Cardiac muscle cell (in vitro differentiated cells and primary cell): ENCODE results near the gene LRIT2. TPM values are rescaled to one million over a fixed set of nuclear protein-coding genes. Genes with fewer than 3 reads are reported as not detected.
"Not testable (repeated sequence)": the region's sequence is repeated elsewhere in the genome, so short reads cannot be mapped to it uniquely, and the experiment has no call there.

Source experiments
- DNase-seq, 2 donors: peaks; one replicate each; pipeline versions ENCODE4 v3.0.0 to v3.0.0-alpha.2; 2010 to 2017; ENCODE audit warnings: low read depth in 1 of 2, low spot score in 1 of 2
- H3K27ac ChIP-seq: fragments of 200-600 bp; sonication (generic); 2 replicates; pipeline ENCODE4 v1.5.1; 2016
- H3K27me3 ChIP-seq: fragments of 200-600 bp; sonication (generic); 2 replicates; pipeline ENCODE4 v1.6.0; 2016; ENCODE audit warnings: control low read depth
- H3K36me3 ChIP-seq: fragments of 200-600 bp; sonication (generic); 2 replicates; pipeline ENCODE4 v1.5.1; 2016; ENCODE audit warnings: control low read depth
- H3K4me1 ChIP-seq: fragments of 200-600 bp; sonication (generic); 2 replicates; pipeline ENCODE4 v1.8.1; 2017; ENCODE audit warnings: low read depth, mild to moderate bottlenecking, mixed run types
- H3K4me3 ChIP-seq: fragments of 200-600 bp; sonication (generic); 2 replicates; pipeline ENCODE4 v1.5.1; 2016; ENCODE audit warnings: mild to moderate bottlenecking
- H3K9me3 ChIP-seq: fragments of 200-600 bp; sonication (generic); 2 replicates; pipeline ENCODE4 v1.5.1; 2017; ENCODE audit warnings: low read depth, mild to moderate bottlenecking, control low read depth
- polyA plus RNA-seq: library from polyadenylated mRNA; unstranded; fragments of >200 nt; fragmentation: Nextera tagmentation; extraction: Ambion mirVana; gene quantifications from 2 replicates; pipeline ENCODE4 v1.2.1, GENCODE V29; 2016
- total RNA-seq: library from RNA; depleted of rRNA; stranded (reverse); fragments of >200 nt; gene quantifications from 2 replicates; pipeline ENCODE4 v1.2.3, GENCODE V29; 2016
- TF ChIP-seq, protein P1 (sequence below): IDR thresholded peaks from 2 replicates; pipeline ENCODE4 v1.5.1; 2012; ENCODE audit warnings: low read depth, mild to moderate bottlenecking, low read length

LRIT2 gene
- total and polyA plus RNA-seq, 2 experiments from 2014 or later: not detected

GRCh38 chr10:84190621-84191020 is 34.7 kb downstream of the LRIT2 start:
- no peak for DNase-seq

DNA sequence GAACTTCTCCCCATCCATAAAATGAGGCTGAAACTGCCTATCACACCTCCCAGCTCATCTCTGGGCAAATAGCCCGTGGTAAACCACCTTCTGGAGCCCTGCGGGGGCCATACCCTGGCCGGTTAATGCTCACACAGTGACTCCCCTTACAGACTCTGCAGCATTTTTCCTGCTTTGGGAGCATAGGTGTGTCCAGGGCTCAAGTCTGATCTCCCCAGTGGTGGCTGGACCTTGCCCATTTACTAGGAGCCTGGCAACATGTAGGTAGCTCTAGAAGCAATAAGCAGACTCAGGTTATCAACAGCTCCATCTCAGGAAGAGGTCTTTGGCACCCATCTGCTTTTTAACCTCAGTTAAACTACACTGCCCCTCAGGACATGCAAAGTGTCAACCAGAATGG is 36.5 kb downstream of the LRIT2 start:
- TF ChIP-seq, protein P1, sequence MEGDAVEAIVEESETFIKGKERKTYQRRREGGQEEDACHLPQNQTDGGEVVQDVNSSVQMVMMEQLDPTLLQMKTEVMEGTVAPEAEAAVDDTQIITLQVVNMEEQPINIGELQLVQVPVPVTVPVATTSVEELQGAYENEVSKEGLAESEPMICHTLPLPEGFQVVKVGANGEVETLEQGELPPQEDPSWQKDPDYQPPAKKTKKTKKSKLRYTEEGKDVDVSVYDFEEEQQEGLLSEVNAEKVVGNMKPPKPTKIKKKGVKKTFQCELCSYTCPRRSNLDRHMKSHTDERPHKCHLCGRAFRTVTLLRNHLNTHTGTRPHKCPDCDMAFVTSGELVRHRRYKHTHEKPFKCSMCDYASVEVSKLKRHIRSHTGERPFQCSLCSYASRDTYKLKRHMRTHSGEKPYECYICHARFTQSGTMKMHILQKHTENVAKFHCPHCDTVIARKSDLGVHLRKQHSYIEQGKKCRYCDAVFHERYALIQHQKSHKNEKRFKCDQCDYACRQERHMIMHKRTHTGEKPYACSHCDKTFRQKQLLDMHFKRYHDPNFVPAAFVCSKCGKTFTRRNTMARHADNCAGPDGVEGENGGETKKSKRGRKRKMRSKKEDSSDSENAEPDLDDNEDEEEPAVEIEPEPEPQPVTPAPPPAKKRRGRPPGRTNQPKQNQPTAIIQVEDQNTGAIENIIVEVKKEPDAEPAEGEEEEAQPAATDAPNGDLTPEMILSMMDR: no peak
- DNase-seq: no peak
- Histone ChIP-seq H3K36me3 (no peaks in the 10 kb centered on the region), H3K9me3 (no peaks in the 10 kb centered on the region), H3K27ac (no peak overlapping the region), H3K4me3 (no peak overlapping the region), H3K4me1 (no peaks in the 10 kb centered on the region), H3K27me3 (peaks cover 36% of the 10 kb centered on the region)

More at GRCh38 chr10:84190621-84191020, 34.7 kb downstream of the LRIT2 start:
- H3K4me1 ChIP-seq: no peaks in the 10 kb centered on the region
- no peak overlapping the region for H3K27ac ChIP-seq
- TF ChIP-seq, protein P1: no peak
- H3K36me3 ChIP-seq: no peaks in the 10 kb centered on the region
- H3K9me3 ChIP-seq: no peaks in the 10 kb centered on the region
- peaks cover 54% of the 10 kb centered on the region for H3K27me3 ChIP-seq
- no peak overlapping the region for H3K4me3 ChIP-seq

DNA sequence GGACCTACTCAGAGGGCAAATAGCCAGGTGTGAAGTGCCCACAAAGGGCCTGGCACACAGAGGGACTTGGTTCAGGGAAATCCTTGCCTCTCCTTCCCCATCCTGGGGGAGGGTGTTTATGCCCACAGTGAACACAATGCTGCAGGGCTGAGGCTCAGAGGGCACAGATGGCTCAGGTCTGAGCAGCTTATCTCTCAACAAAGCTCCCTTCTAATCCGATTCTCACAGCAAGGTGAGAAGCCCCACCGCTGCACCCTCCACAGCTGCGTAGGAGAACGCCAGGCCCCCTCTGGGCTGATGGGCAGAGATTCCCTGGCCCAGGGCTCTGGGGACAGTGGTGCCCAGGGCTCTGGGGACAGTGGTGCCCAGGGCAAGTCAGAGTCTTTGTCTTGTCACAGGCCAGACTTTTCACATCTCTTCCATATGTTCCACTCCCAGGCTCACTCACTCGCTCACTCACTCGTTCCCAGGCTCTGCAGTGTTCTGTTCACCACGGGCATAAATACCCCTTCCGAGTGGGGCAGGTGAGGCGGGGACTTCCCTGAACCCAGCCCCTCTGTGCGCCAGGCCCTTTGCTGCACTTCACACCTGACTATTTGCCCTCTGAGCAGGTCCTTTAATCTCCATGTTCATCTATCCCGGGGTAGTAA is 39.7 kb downstream of the LRIT2 start:
- TF ChIP-seq, protein P1: no peak
- Histone ChIP-seq H3K9me3 (no peaks in the 10 kb centered on the region), H3K4me3 (no peak overlapping the region), H3K27me3 (peaks cover 5% of the 10 kb centered on the region), H3K36me3 (no peaks in the 10 kb centered on the region), H3K4me1 (no peaks in the 10 kb centered on the region), H3K27ac (no peak overlapping the region)
- DNase-seq: no peak

- H3K27me3 ChIP-seq: no peaks in the 10 kb centered on the region
- no peaks in the 10 kb centered on the region for H3K9me3 ChIP-seq
- no peak overlapping the region for H3K27ac ChIP-seq
- TF ChIP-seq, protein P1: no peak
- no peaks in the 10 kb centered on the region for H3K36me3 ChIP-seq
- no peaks in the 10 kb centered on the region for H3K4me1 ChIP-seq
- no peak overlapping the region for H3K4me3 ChIP-seq
- DNase-seq: no peak
Measured at GRCh38 chr10:84184517-84184916, 40.8 kb downstream of the LRIT2 start.

GRCh38 chr10:84181631-84182030 is 43.7 kb downstream of the LRIT2 start:
- Histone ChIP-seq H3K27ac (no peak overlapping the region), H3K36me3 (no peaks in the 10 kb centered on the region), H3K4me1 (no peaks in the 10 kb centered on the region), H3K4me3 (no peak overlapping the region), H3K27me3 (no peaks in the 10 kb centered on the region), H3K9me3 (no peaks in the 10 kb centered on the region)
- no peak for DNase-seq
- TF ChIP-seq, protein P1: no peak

GRCh38 chr10:84180386-84180785 is 45.0 kb downstream of the LRIT2 start:
- DNase-seq, H3K4me1 ChIP-seq: not testable (repeated sequence)

More at GRCh38 chr10:84180386-84180785, 45.0 kb downstream of the LRIT2 start:
- not testable (repeated sequence) for H3K27ac ChIP-seq, H3K9me3 ChIP-seq, H3K4me3 ChIP-seq, H3K36me3 ChIP-seq, H3K27me3 ChIP-seq
